ENCODE measurements around the gene USP53.

GRCh38 chr4:119179011-119179410, 33.5 kb upstream of the USP53 start:
- no peak for TF ChIP-seq EP300 (IDR thresholded peaks at IDR 0.05)
- no peak for TF ChIP-seq CTCF (IDR thresholded peaks at IDR 0.05)

Data from gastroesophageal sphincter (tissue), 3 donors.